Spleen (tissue), 7 donors: ENCODE results near the gene MMP7.

Experiments used
- POLR2A ChIP-seq, 3 donors: fragments of 450-650 bp; IDR thresholded peaks; one replicate each; pipeline ENCODE4 v1.5.1; 2017; ENCODE audit warnings: antibody characterized with exemption in 3 of 3, mild to moderate bottlenecking in 1 of 3
- TF ChIP-seq, protein P1 (sequence below), 11 experiments: fragments of 200-600 bp in 7 of 11; fragments of 450-650 bp in 4 of 11; sonication (generic) in 4 of 11; IDR thresholded peaks in 8 of 11; conservative IDR thresholded peaks in 3 of 11; 1 replicate in 7 of 11; 2 replicates in 4 of 11; pipeline versions ENCODE4 v1.4.0 to v1.8.0; 2016 to 2021; ENCODE audit warnings: antibody characterized with exemption in 11 of 11, inconsistent platforms in 4 of 11, mild to moderate bottlenecking in 1 of 11
- donor health status: DM: no; HTN: no; CAD: no; lungs with moderate emphysema.
- donor health status: DM: no; HTN: no; CAD: no.
- donor health status: DM: no; HTN: no; CAD: no.

DNA sequence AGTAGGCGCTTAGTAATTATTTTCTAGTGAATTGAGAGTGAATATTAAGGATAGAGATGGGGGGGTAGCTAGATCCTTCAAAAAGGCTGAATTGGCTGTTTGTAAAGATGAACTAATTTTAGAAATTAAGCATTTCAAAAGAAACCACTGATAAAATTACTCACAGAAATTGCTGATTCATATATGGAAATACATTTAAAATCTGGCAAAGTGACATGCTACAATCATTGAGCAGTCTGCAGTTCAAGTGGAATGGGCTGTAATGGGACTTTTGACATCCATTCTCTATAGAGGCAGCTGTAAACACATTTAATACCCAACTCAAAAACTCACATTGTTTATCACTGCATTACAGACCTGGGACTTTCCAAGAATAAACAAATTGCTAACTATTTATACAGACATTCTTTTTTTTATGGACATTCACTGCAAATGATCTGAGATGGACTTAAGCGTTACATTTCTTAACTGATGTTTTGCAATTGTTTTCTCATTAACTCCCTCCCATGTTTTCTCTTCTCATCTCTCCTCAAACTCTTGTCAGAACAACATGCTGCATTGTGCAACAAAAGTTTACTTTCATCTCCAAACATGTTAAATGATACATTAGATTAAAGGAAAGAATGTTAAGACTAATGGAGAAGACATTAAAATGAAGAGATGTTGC lies 42.1 kb upstream of the MMP7 start:
- TF ChIP-seq, protein P1, sequence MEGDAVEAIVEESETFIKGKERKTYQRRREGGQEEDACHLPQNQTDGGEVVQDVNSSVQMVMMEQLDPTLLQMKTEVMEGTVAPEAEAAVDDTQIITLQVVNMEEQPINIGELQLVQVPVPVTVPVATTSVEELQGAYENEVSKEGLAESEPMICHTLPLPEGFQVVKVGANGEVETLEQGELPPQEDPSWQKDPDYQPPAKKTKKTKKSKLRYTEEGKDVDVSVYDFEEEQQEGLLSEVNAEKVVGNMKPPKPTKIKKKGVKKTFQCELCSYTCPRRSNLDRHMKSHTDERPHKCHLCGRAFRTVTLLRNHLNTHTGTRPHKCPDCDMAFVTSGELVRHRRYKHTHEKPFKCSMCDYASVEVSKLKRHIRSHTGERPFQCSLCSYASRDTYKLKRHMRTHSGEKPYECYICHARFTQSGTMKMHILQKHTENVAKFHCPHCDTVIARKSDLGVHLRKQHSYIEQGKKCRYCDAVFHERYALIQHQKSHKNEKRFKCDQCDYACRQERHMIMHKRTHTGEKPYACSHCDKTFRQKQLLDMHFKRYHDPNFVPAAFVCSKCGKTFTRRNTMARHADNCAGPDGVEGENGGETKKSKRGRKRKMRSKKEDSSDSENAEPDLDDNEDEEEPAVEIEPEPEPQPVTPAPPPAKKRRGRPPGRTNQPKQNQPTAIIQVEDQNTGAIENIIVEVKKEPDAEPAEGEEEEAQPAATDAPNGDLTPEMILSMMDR (IDR thresholded peaks at IDR 0.05 in 8 of 11, conservative IDR thresholded peaks at IDR 0.05 in 3 of 11): no peak
- no peak for TF ChIP-seq POLR2A (IDR thresholded peaks at IDR 0.05)
